Measurements from ENCODE around the gene LIN37.

DNA sequence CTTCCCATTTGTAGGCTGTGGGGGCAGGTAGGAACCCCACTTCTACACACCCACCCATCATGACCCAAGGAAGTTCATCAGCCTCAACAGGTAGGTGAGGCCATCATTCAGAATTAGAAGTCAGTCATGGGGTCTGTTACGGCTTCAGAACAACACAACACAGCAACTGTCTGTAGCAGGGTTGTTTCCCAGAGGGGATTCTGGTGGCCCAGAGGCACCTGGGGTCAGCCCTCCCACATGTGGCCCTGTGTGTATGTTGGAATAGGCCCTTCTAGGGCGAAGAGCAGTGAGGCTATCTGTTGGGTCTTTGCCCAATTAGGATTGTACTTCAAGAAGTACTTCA is 9.5 kb upstream of the LIN37 start:
- TF ChIP-seq EZH2phosphoT487 (IDR thresholded peaks at IDR 0.05; ENCODE audit: low read depth, severe bottlenecking, unreplicated experiment), result no peak
- TF ChIP-seq, protein P1, sequence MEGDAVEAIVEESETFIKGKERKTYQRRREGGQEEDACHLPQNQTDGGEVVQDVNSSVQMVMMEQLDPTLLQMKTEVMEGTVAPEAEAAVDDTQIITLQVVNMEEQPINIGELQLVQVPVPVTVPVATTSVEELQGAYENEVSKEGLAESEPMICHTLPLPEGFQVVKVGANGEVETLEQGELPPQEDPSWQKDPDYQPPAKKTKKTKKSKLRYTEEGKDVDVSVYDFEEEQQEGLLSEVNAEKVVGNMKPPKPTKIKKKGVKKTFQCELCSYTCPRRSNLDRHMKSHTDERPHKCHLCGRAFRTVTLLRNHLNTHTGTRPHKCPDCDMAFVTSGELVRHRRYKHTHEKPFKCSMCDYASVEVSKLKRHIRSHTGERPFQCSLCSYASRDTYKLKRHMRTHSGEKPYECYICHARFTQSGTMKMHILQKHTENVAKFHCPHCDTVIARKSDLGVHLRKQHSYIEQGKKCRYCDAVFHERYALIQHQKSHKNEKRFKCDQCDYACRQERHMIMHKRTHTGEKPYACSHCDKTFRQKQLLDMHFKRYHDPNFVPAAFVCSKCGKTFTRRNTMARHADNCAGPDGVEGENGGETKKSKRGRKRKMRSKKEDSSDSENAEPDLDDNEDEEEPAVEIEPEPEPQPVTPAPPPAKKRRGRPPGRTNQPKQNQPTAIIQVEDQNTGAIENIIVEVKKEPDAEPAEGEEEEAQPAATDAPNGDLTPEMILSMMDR (IDR thresholded peaks at IDR 0.05; ENCODE audit: poor library complexity), result no peak

Measured in hepatocyte (in vitro differentiated cells).